ENCODE measurements around the gene MMP27. TPM values are rescaled to one million over a fixed set of nuclear protein-coding genes. Genes with fewer than 3 reads are reported as not detected.

Gene MMP27, protein sequence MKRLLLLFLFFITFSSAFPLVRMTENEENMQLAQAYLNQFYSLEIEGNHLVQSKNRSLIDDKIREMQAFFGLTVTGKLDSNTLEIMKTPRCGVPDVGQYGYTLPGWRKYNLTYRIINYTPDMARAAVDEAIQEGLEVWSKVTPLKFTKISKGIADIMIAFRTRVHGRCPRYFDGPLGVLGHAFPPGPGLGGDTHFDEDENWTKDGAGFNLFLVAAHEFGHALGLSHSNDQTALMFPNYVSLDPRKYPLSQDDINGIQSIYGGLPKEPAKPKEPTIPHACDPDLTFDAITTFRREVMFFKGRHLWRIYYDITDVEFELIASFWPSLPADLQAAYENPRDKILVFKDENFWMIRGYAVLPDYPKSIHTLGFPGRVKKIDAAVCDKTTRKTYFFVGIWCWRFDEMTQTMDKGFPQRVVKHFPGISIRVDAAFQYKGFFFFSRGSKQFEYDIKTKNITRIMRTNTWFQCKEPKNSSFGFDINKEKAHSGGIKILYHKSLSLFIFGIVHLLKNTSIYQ
- total RNA-seq (2022; extraction: Qiagen RNA extraction; ENCODE audit: low read depth) = not detected in 5 replicates

GRCh38 chr11:102705626-102706025 lies at the start of gene MMP27:
Gene MMP27 (minus strand): TSS chr11:102705769. CDS start chr11:102705714, 55 bp downstream.

DNA sequence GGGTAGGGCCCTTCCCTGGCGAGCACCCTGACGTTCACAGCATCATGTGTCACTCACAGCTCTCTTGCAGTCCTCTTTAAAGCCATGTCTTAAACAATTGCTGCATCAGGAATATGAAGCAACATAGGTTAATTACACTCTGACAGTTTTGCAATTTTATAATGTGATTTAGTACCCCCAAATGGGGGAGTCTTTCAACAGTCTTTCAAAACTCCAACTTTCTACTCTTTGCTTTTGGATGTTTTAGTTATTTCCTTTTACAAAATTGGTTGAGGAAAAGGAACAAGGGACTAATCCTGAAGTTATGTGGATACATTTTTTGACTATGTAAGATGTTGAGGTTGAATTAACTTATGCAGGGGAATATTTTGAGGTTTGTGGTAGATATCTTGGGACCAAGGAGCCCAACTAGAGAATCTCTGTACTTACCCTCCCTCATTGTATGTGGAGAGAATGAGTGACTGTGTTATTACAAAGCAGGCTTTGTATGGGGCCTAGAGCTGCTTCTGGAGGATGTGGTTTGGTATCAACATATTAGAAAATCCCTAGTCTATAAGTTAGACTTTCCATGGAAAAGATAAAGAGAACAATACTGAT lies 19.4 kb upstream of the MMP27 start, which contains the start of gene MMP8:
Gene MMP8, minus strand, starts transcription at position 51 of the 597 bp plus-strand sequence. CDS start 99 bp downstream, outside the sequence.

Other genes with a start within 250 kb of the MMP27 start
- 22.9 to 34.4 TPM (median 26.2 TPM) in 5 replicates for gene MMP7, start 175.0 kb downstream of the MMP27 start, total RNA-seq (2022; extraction: Qiagen RNA extraction; ENCODE audit: low read depth)
- not detected in 5 replicates for gene MMP20, start 80.4 kb downstream of the MMP27 start, total RNA-seq (2022; extraction: Qiagen RNA extraction; ENCODE audit: low read depth)
- gene MMP8, start 19.2 kb upstream of the MMP27 start, total RNA-seq (2022; extraction: Qiagen RNA extraction; ENCODE audit: low read depth) = not detected in 5 replicates
- gene MMP10, start 74.9 kb upstream of the MMP27 start, total RNA-seq (2022; extraction: Qiagen RNA extraction; ENCODE audit: low read depth) = 0.74 to 1.4 TPM (median 1.3 TPM) in 5 replicates
- gene MMP1, start 92.4 kb upstream of the MMP27 start, total RNA-seq (2022; extraction: Qiagen RNA extraction; ENCODE audit: low read depth) = 0.85 to 1.6 TPM (median 1.4 TPM) in 5 replicates
- 0.08 to 0.13 TPM (median 0.11 TPM) in 5 replicates for gene MMP3, start 137.8 kb upstream of the MMP27 start, total RNA-seq (2022; extraction: Qiagen RNA extraction; ENCODE audit: low read depth)
- 0.05 to 0.18 TPM (median 0.06 TPM) in 4 of 5 replicates, not detected in the other for gene MMP12, start 169.2 kb upstream of the MMP27 start, total RNA-seq (2022; extraction: Qiagen RNA extraction; ENCODE audit: low read depth)
- gene MMP13, start 250.0 kb upstream of the MMP27 start, total RNA-seq (2022; extraction: Qiagen RNA extraction; ENCODE audit: low read depth) = 0.05 TPM in 1 of 5 replicates, not detected in the others

Data from A549 treated with DMSO at 1 μM for 4 hours (cell line).